GM18870 (cell line): ENCODE data around the gene YY1.

ENCODE experiments used
- ATAC-seq: cut with Tn5 transposase; IDR thresholded peaks from one replicate; pipeline ENCODE4 v1.9.1; 2021; ENCODE audit warnings: moderate library complexity; ENCODE audit not compliant: unreplicated experiment

YY1 gene

DNA sequence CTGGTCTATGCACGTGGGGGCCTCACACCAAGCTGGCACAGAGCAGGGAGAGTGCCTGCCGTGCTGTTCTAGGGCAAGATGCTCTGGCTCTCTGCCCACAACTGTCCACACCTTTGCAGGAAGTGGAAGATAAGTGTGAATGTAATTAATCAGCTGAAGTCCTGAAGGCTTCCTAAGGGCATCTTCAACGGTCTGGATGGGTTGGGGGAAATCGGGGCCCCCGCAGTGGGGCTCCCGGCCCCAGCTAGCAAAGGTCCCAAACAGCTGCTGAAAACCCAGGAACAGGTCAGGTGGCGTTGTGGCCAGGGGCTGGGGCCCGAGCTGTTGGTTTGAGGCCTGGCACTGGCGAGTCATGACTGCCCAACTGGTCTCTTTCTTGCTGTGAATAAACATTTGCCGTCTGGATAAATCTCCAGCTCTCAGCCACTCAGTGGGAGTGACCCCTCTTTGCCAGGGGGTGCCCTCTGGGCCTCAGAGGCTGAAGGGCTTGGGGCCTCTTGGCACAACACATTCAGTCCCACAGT, 74.0 kb downstream of the YY1 start:
- no peak for ATAC-seq

- ATAC-seq, result no peak
Observed at GRCh38 chr14:100313464-100314230, 74.7 kb downstream of the YY1 start.

GRCh38 chr14:100314724-100315123, 75.8 kb downstream of the YY1 start:
- ATAC-seq, result no peak

GRCh38 chr14:100317389-100317788, 78.4 kb downstream of the YY1 start:
- no peak for ATAC-seq

GRCh38 chr14:100317912-100318808, 79.2 kb downstream of the YY1 start:
- ATAC-seq, result peak; percentile 74

DNA sequence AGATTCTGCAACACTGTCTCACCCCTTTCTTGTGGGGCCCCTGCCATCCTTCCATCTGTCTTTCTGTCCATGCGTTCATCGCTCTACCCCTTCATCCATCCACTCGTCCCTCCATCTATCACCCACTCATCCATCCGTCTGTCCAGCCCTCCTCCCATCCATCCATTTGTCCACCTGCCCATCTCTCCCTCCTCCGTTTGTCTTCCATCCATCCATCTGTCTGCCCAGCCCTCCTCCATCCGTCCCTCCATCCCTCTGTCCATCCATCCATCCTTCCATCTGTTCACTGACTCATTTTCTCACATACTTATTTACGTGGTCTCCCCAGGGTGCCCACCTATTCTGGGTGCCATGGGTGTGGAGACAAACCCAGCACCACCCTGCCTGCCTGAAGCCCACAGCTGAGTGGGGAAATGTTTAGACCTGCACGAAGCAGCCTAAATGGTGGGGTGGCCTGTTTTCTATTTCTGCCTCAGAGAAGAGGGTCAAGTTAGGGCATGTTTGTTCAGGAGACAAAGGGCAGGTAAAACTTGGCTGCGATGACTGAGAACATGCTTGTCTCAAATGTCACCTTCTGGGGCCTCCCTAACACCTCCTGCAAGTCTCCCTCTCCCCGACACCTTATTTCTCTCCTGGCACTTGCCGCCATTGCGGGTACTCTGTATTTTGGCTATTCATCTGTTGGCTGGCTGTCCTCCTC, 81.4 kb downstream of the YY1 start:
- no peak for ATAC-seq

GRCh38 chr14:100321473-100322137, 82.7 kb downstream of the YY1 start:
- ATAC-seq, result no peak

GRCh38 chr14:100322138-100322957, 83.4 kb downstream of the YY1 start:
- ATAC-seq, result no peak

DNA sequence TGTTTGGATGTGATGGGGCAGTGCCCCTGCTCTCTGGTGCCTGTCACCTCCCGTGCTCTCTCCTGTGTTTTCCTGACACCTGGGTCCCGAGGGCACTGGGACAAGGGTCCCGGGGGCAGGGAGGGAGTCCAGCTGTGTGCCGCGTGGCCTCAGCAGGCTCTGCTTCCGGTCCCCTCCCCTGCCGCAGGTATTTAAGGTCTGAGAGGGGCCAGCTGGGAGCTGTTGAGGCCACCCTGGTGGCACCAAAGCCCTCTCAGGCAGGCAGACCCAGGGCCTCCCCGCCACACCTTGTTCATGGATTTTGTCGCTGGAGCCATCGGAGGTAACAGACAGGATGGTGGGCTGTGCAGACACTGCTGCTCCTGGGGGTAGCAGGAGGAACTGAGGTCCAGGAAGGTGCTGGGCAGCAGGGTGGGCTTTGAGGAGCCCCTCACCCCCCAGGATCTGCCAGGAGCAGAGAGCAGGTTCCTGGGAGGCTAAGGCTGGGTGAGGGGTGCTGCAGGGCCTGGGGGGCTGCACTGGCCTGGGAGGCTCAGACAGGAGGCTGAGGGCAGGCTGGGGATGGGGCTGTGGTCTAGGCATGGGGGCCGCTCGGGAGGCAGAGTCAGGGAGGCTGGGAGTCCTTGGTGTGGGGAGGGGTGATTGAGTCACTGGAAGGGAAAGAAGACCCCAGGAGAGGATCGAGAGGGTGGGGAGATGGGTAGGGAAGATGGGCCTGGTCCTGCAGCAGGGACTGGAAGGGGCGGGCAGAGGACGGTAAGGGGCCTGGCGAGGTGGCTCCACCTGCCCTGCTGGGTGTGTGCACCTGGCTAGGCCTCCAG, 84.4 kb downstream of the YY1 start, which contains the start of gene SLC25A47:
Gene SLC25A47, plus strand, starts transcription at position 219 of the 821 bp plus-strand sequence. Its CDS starts 76 bp downstream, at position 295.
- no peak for ATAC-seq

DNA sequence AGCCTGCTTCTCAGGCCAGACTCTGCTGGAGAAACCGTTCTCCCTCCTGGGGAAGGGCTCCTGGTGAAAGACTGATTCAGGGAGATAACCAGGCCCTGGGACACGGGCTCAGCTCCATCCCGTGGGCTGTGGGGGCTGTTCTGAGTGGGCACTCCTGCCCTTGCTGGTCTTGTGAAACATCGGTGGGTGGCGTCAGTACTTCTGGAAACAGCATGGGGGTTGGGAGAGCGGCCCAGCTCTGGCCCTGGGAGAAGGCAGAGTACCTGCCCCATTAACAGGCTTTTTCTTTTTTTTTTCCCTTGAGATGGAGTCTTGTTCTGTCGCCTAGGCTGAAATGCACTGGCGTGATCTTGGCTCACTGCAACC, 85.0 kb downstream of the YY1 start:
- no peak for ATAC-seq

DNA sequence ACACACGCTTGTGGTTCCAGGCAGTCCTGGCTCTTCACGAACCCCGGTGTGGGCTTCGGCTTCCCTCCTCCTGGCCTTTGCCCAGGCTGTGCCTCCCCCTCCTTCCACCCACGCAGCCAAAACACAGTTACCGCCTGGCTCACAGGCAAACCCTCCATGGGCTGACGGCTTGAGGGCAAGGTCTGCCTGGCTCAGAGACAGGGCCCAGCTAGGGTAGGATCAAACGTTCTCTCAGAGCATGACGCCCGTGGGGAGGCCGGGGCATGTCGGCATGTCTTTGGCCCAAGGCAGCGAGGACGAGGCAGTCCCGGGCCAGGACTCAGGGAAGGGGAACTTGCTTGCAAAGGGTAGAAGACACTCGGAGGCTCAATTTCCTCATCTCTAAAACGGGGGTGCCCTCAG, 86.3 kb downstream of the YY1 start:
- ATAC-seq, result no peak

GRCh38 chr14:100325958-100326357, 87.0 kb downstream of the YY1 start:
- no peak for ATAC-seq

DNA sequence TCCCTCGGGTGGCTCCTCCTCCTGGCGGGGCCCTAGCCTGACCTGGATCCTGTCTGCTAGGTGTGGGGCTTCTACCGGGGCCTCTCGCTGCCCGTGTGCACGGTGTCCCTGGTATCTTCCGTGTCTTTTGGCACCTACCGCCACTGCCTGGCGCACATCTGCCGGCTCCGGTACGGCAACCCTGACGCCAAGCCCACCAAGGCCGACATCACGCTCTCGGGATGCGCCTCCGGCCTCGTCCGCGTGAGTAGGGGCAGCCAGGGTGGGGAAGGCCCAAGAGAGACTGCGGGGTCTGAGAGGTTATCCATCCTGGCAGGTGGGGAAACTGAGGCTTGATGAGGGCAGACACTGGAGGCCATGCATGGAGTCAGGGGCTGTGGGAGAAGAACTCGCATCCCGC, 88.2 kb downstream of the YY1 start:
- ATAC-seq, result no peak

- ATAC-seq, result no peak
Observed at GRCh38 chr14:100328495-100329163, 89.7 kb downstream of the YY1 start.

DNA sequence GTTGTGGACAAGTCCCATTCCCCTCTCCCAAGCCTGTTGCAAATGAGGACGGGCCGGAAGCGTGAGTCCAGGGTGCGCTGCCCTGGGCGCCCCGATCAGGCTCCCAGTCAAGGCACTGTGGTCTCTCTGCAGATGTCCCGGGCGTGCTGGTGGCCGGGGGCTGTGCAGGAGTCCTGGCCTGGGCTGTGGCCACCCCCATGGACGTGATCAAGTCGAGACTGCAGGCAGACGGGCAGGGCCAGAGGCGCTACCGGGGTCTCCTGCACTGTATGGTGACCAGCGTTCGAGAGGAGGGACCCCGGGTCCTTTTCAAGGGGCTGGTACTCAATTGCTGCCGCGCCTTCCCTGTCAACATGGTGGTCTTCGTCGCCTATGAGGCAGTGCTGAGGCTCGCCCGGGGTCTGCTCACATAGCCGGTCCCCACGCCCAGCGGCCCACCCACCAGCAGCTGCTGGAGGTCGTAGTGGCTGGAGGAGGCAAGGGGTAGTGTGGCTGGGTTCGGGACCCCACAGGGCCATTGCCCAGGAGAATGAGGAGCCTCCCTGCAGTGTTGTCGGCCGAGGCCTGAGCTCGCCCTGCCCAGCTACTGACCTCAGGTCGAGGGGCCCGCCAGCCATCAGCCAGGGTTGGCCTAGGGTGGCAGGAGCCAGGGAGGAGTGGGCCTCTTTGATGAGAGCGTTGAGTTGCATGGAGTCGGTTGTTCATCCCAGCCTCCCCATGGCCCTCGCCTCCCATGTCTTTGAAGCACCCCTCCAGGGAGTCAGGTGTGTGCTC, 90.5 kb downstream of the YY1 start:
- no peak for ATAC-seq

DNA sequence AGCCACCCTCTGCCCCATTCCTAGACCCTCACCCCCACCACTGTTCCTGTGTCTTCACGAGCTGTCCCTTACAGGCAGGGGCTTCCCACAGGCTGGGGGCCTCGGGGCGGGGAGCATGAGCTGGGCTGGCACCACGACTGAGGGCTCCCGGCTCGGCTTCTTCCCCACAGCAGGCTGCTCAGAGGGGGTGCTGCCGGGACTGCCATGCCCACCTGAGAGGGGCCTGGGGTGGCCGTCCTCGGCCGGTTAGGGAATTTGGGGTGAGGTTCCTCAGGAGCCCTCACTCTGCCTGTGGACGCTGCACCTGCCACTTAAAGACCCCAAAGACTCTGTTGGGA, 91.0 kb downstream of the YY1 start:
- ATAC-seq, result no peak

DNA sequence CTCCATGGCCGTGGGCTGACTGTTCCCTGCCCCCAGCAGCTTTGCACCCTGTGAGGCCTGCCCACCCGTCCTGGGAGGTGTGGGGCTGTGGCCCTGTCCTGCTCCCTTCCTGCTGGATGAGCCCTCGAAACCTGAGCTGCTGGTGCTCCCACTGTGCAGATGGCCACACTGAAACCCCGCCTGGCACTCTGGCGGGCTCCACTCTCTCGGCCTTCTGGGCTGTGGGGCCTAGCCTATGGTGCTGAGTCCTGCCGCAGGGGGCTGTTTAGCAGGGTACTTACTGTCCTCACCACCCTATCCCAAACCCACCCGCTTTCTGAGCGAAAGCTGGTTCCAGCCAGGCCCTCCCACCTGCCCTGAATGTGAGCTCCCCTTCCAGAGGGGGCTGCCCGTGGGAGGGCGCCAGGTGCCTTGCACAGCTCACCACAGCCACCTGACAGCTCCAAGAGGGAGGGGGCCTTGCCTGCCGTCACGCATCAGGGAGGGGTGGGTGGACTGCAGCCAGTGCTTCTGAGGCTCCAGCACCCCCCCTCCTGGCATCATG, 91.5 kb downstream of the YY1 start:
- ATAC-seq, result no peak
